Measurements from ENCODE around the gene WDR33.

- no peak for TF ChIP-seq CTCF (IDR thresholded peaks at IDR 0.05)
- no peak for TF ChIP-seq EP300 (IDR thresholded peaks at IDR 0.05)
These were observed 41.4 kb downstream of the WDR33 start for GRCh38 chr2:127769587-127769986.

Measured in tibial nerve (tissue), 4 donors.